Endothelial cell of hepatic sinusoid (primary cell): ENCODE measurements around the gene CYTH1.

Experiments
- in situ Hi-C: cut with HindIII; loops from 2 replicates; pipeline ENCODE4 v1.10.0; 2017; ENCODE audit warnings: low sequenced_read_pairs

The CYTH1 gene

GRCh38 chr17:78697122-78697521 lies 85.0 kb downstream of the CYTH1 start:
- in situ Hi-C loops = no loop called here

GRCh38 chr17:78696016-78696982 lies 85.8 kb downstream of the CYTH1 start:
- in situ Hi-C loops = no loop called here

GRCh38 chr17:78694805-78695531 lies 87.1 kb downstream of the CYTH1 start:
- in situ Hi-C loops = no loop called here

DNA sequence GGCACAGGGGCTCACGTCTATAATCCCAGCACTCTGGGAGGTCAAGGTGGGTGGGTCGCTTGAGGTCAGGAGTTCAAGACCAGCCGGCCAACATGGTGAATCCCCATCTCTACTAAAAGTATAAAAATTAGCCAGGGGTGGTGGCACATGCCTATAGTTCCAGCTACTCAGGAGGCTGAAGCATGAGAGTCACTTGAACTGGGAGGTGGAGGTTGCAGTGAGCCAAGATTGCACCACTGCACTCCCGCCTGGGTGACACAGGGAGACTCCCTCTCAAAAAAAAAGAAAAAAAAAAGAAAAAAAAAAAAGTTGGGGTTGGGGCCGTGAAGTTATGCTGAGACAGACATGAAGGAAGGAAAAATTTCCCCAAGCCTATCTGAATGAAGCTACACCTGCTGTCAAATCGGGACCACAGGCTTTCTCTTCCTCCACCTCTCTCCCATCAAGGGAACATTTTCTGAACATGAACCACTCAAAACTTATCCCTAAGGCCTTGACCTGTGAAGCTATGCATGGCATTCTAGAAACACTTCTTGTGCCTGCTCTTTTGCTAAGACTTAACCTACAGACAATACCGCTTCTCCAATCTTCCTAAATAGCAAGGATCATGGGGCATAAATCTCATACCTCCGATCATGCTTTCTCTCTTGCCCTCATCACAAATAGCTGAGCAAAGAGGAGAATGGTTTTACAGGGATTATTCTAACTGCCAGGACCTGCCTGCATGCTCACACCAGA lies 88.6 kb downstream of the CYTH1 start:
- in situ Hi-C loops = no loop called here

DNA sequence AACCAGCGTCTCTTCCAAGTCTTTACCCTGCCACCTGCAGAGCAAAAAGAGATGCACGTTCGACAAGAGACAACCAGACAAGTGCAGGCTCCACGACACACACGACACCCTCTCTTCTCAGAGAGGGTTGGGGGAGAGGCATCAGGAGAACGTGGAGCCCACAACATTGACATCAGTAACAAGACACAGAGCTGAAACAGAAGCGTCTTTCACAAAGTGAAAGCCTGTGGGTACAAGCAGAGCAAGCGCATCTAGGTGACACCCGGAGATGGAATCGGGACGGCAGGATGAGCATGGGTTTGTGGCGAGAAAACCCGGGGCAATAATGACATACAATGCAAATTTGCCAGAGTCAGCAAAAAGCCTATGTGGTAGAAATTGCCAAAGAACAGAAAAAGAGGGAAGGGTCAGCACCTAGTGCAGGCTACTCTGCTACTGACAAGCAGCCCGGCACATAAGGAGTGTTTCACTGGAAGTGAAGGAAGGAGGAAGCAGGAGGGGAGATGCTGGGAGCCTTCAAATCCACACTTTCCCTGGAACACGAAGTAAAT lies 89.5 kb downstream of the CYTH1 start:
- in situ Hi-C loops = no loop called here

DNA sequence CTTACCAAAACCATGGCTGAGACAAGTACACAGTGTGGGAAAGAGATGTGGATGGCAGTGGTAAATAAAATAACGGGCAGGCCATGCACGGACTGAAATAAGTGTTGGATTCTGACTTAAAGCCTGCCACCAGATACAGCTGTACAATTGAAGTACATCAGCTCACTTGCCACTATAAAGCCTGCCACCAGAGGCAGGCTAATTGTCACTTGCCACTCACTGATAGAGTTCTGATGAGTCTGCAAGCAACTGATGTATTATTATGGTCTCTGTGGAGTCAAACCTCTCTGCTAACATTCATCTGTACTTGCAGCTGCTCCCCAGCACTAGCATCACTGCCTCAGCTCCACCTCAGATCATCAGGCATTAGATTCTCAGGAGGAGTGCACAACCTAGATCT lies 93.0 kb downstream of the CYTH1 start:
- in situ Hi-C loops = loop anchor here (10.0 kb wide), 1 partner anchor 104 kb away; no protein-coding TSS in a partner anchor

DNA sequence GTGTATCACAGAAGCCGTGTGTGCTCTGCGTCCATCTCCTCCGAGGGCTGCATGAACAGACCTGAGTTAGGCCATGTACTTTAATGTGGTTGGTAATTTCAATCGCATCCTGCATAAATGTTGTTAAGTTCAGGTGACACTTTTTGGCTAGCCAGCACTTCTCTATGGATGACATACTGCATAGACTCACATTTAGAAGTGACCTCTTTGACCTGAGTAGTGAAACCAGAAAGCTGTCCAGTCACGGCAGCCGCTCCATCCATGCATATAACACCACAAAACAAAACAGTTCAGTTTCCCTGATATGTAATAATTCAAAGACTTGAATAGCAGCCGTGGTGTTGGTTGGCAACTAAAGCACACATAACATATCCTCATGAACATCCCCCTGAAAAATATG lies 94.1 kb downstream of the CYTH1 start:
- in situ Hi-C loops = loop anchor here (10.0 kb wide), 1 partner anchor 103 kb away; no protein-coding TSS in a partner anchor

DNA sequence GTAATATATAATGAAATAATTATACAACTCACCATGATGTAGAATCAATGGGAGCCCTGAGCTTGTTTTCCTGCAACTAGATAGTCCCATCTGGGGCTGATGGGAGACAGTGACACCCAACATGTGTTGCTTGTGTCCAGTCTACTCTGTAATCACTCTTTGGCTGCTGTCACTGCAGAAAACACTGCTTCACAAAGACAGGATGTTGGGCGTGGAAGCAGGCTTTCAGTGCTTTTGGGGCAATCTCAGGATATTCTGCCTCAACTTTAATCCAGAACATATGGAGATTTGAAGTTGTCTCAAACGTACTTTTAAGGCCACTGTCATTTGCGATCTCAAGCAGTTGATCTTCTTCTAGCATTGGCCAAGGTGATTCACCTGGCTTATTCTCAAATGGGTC lies 94.9 kb downstream of the CYTH1 start:
- in situ Hi-C loops = loop anchor here (10.0 kb wide), 1 partner anchor 102 kb away; no protein-coding TSS in a partner anchor

DNA sequence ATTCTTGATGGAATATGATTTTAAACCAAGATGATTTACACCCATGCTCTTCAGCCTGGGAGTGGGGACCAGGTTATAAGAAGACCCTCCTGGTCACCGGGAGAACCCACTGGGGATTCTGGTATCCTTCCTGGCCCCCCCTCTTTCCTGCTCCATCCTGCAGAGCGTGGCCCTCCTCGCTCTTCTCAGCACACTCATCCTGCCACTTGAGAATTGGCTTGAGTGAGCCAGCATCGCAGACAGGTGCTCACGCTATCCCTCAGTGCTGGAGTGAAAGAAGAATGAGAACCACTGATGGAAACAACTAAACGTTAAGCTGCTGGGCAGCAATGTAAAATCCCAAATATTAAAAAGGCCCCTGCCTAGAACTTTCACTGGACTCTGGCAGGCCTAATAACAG lies 98.0 kb downstream of the CYTH1 start:
- in situ Hi-C loops = loop anchor here (5.0 to 10.0 kb wide), 2 partner anchors 52 to 99 kb away; no protein-coding TSS in a partner anchor

DNA sequence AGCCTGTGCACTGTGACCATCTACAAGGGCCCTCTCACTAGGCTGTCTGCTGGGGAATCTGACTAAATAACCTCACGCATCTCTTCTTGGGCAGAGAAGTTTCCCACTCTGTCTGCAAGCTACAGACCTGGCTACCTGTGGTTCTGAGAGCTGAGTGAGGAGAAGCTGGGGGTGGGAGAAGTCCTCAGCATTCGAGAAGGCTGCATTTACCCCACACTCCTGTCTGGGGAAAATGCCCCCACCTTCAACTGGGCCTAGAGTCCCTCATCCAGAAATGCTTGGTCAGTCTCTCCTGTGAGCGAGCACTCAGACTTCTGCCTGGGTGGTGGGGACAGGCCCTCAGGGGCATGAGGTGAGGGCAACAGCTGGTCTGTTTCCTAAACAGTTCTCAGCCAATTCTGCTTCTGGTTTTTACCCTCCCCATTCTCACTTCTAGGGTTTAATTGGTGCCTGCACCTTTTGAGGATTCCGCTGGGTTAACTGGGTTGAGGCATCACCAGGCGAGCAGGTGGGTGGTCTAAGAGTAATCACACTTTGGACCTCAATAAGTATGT lies 98.6 kb downstream of the CYTH1 start:
- in situ Hi-C loops = loop anchor here (5.0 to 10.0 kb wide), 2 partner anchors 51 to 99 kb away; no protein-coding TSS in a partner anchor

- in situ Hi-C loops = loop anchor here (5.0 to 10.0 kb wide), 2 partner anchors 50 to 98 kb away; no protein-coding TSS in a partner anchor
Observed at GRCh38 chr17:78682363-78682762, 99.7 kb downstream of the CYTH1 start.

GRCh38 chr17:78680436-78680835 lies 101.6 kb downstream of the CYTH1 start:
- in situ Hi-C loops = loop anchor here (5.0 to 10.0 kb wide), 2 partner anchors 48 to 96 kb away; no protein-coding TSS in a partner anchor

DNA sequence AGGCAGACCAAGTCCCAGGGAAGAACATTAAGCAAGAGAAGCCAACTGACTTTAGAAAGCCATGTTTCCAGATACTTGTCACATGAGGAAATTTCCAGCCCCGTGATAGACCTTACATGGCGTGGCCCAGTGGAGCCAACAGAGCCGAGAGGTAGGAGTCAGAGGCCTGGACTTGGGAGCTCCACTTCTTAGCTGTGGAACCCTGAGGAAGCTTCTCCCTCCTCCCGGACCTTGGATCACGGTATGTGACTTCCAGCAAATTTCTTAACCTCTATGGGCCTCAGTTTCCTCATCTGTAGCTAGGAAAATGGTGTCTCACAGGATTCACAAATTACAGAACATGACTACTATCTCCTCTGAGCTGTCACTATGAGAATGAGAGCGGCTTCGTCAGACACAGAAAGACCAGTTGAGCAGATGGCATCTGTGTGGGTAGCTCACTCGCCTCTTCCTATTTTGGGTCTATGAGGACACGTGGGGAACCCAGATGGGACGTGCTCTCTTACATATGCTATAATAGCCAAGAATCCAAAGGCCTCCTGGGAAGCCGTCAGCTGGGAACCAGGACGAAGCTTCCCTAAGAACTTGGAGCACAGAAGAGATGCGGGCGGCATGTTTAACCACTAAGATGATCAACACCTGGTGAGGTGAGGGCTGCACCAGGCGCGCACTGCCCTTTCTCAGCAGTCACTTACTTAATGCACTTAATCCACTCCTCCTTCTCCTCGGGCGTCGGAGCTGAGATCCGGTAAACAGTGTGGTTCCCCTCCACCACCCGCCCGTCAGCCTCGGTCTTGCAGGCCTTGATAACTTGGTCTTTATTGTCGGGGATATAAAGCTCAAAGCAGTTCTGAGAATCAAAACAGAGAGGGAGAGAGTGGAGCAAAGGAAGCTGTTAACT lies 102.3 kb downstream of the CYTH1 start:
- in situ Hi-C loops = loop anchor here (5.0 to 10.0 kb wide), 2 partner anchors 47 to 95 kb away; no protein-coding TSS in a partner anchor

DNA sequence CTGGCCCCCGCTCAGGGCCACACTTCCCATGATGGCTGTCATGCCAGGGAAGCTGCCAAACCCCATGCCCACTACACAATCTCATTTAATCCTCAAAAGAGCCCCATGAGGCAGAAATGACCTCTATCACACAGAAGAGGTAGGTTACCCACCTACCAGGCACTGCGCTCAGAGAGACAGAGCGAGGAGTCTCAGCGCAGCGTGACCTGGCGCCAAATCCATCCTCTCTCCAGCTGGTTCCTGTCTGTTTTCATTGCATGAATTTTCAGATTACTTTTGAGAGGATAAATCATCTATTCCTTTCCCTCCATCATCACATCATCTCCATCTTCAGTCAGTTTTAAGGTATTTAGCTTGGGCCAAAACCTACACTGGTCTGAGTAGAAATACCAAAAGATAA lies 103.4 kb downstream of the CYTH1 start:
- in situ Hi-C loops = no loop called here

DNA sequence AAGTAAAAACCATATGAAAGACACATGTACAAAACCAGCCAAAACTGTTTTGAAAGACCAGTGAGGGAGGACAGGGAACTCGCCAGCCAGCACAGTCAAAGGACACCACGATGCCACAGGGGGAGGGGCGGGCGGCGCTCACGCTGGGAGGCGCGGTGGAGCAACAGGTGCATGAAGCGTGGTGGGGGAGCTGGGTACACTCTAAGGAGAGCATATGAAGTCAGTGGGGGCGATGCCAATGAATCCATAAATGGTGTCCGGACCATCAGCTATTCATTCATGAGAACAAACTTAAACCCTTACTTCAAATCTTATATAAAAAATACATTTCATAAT lies 103.9 kb downstream of the CYTH1 start:
- in situ Hi-C loops = no loop called here

DNA sequence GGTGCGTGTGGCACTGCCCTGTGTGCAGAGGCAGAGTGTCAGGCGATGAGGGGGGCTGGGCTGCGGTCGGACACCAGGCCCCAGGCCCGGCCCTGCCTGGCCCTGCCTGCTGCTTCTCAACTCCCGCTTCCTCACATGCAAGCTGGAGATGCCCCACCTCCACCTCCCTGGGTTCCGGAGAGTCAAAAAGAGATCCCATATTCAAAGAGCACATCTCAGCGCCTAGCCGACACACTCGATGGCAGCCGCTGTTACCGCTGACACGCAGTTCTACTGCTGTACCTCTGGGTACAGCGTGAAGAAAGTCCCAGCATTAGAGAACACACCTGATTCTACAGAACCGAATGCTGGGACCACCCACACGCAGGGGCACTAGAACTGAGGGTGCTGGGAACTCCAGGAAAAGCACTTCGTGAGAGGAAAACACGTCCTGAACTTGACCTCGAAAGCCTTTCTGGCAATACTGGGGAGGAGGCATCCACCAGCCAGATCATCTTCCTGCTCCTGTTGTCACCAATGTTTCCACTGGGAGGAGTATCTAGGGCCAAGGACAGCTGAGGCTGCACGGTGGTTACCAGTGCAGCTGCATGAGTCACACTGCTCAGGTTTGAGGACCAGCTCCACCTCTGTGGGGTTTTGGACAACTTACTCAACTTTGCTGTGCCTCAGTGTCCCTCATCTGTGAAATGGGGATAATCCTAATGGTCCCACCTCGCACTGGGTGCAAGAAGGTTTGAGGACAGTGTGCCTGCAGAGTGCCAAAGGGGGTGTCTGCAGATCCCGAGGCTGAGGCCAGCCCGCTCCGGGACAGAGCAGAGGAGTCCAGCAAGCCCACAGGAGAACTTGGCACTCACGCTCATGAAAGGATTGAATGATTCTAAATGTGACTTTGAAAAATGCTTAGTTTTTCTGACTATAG lies 104.5 kb downstream of the CYTH1 start:
- in situ Hi-C loops = no loop called here

GRCh38 chr17:78676412-78677302 lies 105.4 kb downstream of the CYTH1 start:
- in situ Hi-C loops = no loop called here
